Activated CD4-positive, alpha-beta T cell treated with anti-CD3 and anti-CD28 coated beads, Interleukin-2, amount 10 ng/mL, durations not matched to agents 7 days and 5 days (primary cell): Measurements from ENCODE around the gene GRHPR. TPM values are rescaled to one million over a fixed set of nuclear protein-coding genes. Genes with fewer than 3 reads are reported as not detected.

Experiments used
- CTCF ChIA-PET: fragments of 350-600 bp; sonication (Branson Sonifier 250); formaldehyde crosslinking; loops from one replicate; lab custom pipeline; 2021; ENCODE audit warnings: antibody characterized with exemption; lab: Charles Lee
- POLR2A ChIA-PET: fragments of 350-600 bp; sonication (Branson Sonifier 250); formaldehyde crosslinking; loops from one replicate; lab custom pipeline; 2021; ENCODE audit warnings: antibody characterized with exemption; lab: Charles Lee
- DNase-seq: peaks from one replicate; pipeline ENCODE4 v3.0.0-alpha.2; 2020
- H3K27ac Mint-ChIP-seq: one replicate; pipeline ENCODE4 v1.8.0; 2021; ENCODE audit warnings: mild to moderate bottlenecking, moderate library complexity, mixed read lengths
- H3K27me3 Mint-ChIP-seq: one replicate; pipeline ENCODE4 v1.8.0; 2021; ENCODE audit warnings: mixed read lengths
- H3K36me3 Mint-ChIP-seq: one replicate; pipeline ENCODE4 v1.8.0; 2021; ENCODE audit warnings: low read depth, mixed read lengths
- H3K4me1 Mint-ChIP-seq: one replicate; pipeline ENCODE4 v1.8.0; 2021; ENCODE audit warnings: mixed read lengths
- H3K4me3 Mint-ChIP-seq: one replicate; pipeline ENCODE4 v1.8.0; 2021; ENCODE audit warnings: mild to moderate bottlenecking, moderate library complexity, mixed read lengths
- H3K9me3 Mint-ChIP-seq: one replicate; pipeline ENCODE4 v1.8.0; 2021; ENCODE audit warnings: mixed read lengths
- total RNA-seq, 2 experiments: library from RNA; stranded (reverse); gene quantifications; one replicate each; pipeline ENCODE4 v1.2.3, GENCODE V29; 2021

The GRHPR gene
- total RNA-seq, 2 experiments from 2014 or later: 49.8 to 53.7 TPM

GRCh38 chr9:37444890-37445289, 22.4 kb downstream of the GRHPR start:
- Mint-ChIP-seq H3K4me1 (no peaks in the 10 kb centered on the region), H3K27ac (no peak overlapping the region), H3K27me3 (no peaks in the 10 kb centered on the region), H3K4me3 (no peak overlapping the region), H3K36me3 (peaks cover 25% of the 10 kb centered on the region), H3K9me3 (no peaks in the 10 kb centered on the region)
- ChIA-PET CTCF (no interaction called here), POLR2A (no interaction called here)
- DNase-seq: no peak

GRCh38 chr9:37445832-37446231, 23.3 kb downstream of the GRHPR start:
- no peak for DNase-seq
- ChIA-PET CTCF (no interaction called here), POLR2A (no interaction called here)
- H3K36me3 Mint-ChIP-seq: peaks cover 21% of the 10 kb centered on the region
- H3K9me3 Mint-ChIP-seq: no peaks in the 10 kb centered on the region
- no peaks in the 10 kb centered on the region for H3K4me1 Mint-ChIP-seq
- H3K4me3 Mint-ChIP-seq: no peak overlapping the region
- no peak overlapping the region for H3K27ac Mint-ChIP-seq
- no peaks in the 10 kb centered on the region for H3K27me3 Mint-ChIP-seq

GRCh38 chr9:37446401-37446800, 23.9 kb downstream of the GRHPR start:
- H3K27me3 Mint-ChIP-seq: no peaks in the 10 kb centered on the region
- ChIA-PET POLR2A (no interaction called here), CTCF (no interaction called here)
- no peak overlapping the region for H3K27ac Mint-ChIP-seq
- H3K4me1 Mint-ChIP-seq: no peaks in the 10 kb centered on the region
- no peak for DNase-seq
- peaks cover 18% of the 10 kb centered on the region for H3K36me3 Mint-ChIP-seq
- no peak overlapping the region for H3K4me3 Mint-ChIP-seq
- H3K9me3 Mint-ChIP-seq: no peaks in the 10 kb centered on the region

- DNase-seq: no peak
- Mint-ChIP-seq H3K27me3 (no peaks in the 10 kb centered on the region), H3K4me3 (no peak overlapping the region), H3K4me1 (peaks cover 2% of the 10 kb centered on the region), H3K9me3 (no peaks in the 10 kb centered on the region), H3K27ac (no peak overlapping the region), H3K36me3 (peaks cover 18% of the 10 kb centered on the region)
- ChIA-PET POLR2A (no interaction called here), CTCF (no interaction called here)
These were observed 24.6 kb downstream of the GRHPR start for GRCh38 chr9:37447111-37447510.

GRCh38 chr9:37449862-37450632, 27.6 kb downstream of the GRHPR start:
- peaks cover 16% of the 10 kb centered on the region for H3K36me3 Mint-ChIP-seq
- DNase-seq: no peak
- H3K27me3 Mint-ChIP-seq: no peaks in the 10 kb centered on the region
- no peak overlapping the region for H3K27ac Mint-ChIP-seq
- CTCF ChIA-PET: interaction anchor here (0.6 to 0.9 kb wide), 4 partner anchors 8 to 602 kb away, joined by 3 to 5 read pairs (median 4); no protein-coding TSS in a partner anchor
- no peaks in the 10 kb centered on the region for H3K9me3 Mint-ChIP-seq
- H3K4me1 Mint-ChIP-seq: peaks cover 4% of the 10 kb centered on the region
- POLR2A ChIA-PET: no interaction called here
- no peak overlapping the region for H3K4me3 Mint-ChIP-seq

- Mint-ChIP-seq H3K4me3 (no peak overlapping the region), H3K9me3 (no peaks in the 10 kb centered on the region), H3K27me3 (no peaks in the 10 kb centered on the region), H3K27ac (no peak overlapping the region), H3K36me3 (peaks cover 16% of the 10 kb centered on the region), H3K4me1 (peaks cover 8% of the 10 kb centered on the region)
- ChIA-PET POLR2A (no interaction called here), CTCF (interaction anchor here (1.0 kb wide), 1 partner anchor 27 kb away, joined by 3 read pairs; no protein-coding TSS in a partner anchor)
- DNase-seq: no peak
These were observed 29.1 kb downstream of the GRHPR start for GRCh38 chr9:37451628-37452027.

- DNase-seq: no peak
- Mint-ChIP-seq H3K27ac (no peak overlapping the region), H3K4me1 (peaks cover 10% of the 10 kb centered on the region), H3K36me3 (peaks cover 16% of the 10 kb centered on the region), H3K4me3 (no peak overlapping the region), H3K27me3 (no peaks in the 10 kb centered on the region), H3K9me3 (no peaks in the 10 kb centered on the region)
- POLR2A ChIA-PET: no interaction called here
- CTCF ChIA-PET: interaction anchor here (0.6 to 1.0 kb wide), 3 partner anchors 28 to 846 kb away, joined by 3 to 4 read pairs (median 3); no protein-coding TSS in a partner anchor
These were observed 30.1 kb downstream of the GRHPR start for GRCh38 chr9:37452611-37453010.

- ChIA-PET CTCF (no interaction called here), POLR2A (no interaction called here)
- H3K4me3 Mint-ChIP-seq: no peak overlapping the region
- peaks cover 11% of the 10 kb centered on the region for H3K36me3 Mint-ChIP-seq
- DNase-seq: no peak
- H3K27ac Mint-ChIP-seq: no peak overlapping the region
- H3K27me3 Mint-ChIP-seq: no peaks in the 10 kb centered on the region
- no peaks in the 10 kb centered on the region for H3K9me3 Mint-ChIP-seq
- H3K4me1 Mint-ChIP-seq: peaks cover 10% of the 10 kb centered on the region
These were observed 31.3 kb downstream of the GRHPR start for GRCh38 chr9:37453827-37454226.

- DNase-seq: no peak
- peaks cover 10% of the 10 kb centered on the region for H3K4me1 Mint-ChIP-seq
- no peak overlapping the region for H3K27ac Mint-ChIP-seq
- H3K9me3 Mint-ChIP-seq: no peaks in the 10 kb centered on the region
- H3K4me3 Mint-ChIP-seq: no peak overlapping the region
- peaks cover 11% of the 10 kb centered on the region for H3K36me3 Mint-ChIP-seq
- ChIA-PET POLR2A (no interaction called here), CTCF (no interaction called here)
- H3K27me3 Mint-ChIP-seq: no peaks in the 10 kb centered on the region
These were observed 31.7 kb downstream of the GRHPR start for GRCh38 chr9:37454238-37454637.

GRCh38 chr9:37455884-37456647, 33.6 kb downstream of the GRHPR start:
- H3K27ac Mint-ChIP-seq: no peak overlapping the region

GRCh38 chr9:37456817-37457216, 34.3 kb downstream of the GRHPR start:
- no peak overlapping the region for H3K4me3 Mint-ChIP-seq
- no peak overlapping the region for H3K27ac Mint-ChIP-seq
- no peak for DNase-seq
- peaks cover 4% of the 10 kb centered on the region for H3K36me3 Mint-ChIP-seq
- H3K9me3 Mint-ChIP-seq: no peaks in the 10 kb centered on the region
- H3K4me1 Mint-ChIP-seq: peaks cover 11% of the 10 kb centered on the region
- POLR2A ChIA-PET: no interaction called here
- CTCF ChIA-PET: interaction anchor here (1.6 kb wide), 1 partner anchor 32 kb away, joined by 4 read pairs; no protein-coding TSS in a partner anchor
- no peaks in the 10 kb centered on the region for H3K27me3 Mint-ChIP-seq

More at GRCh38 chr9:37455884-37456647, 33.6 kb downstream of the GRHPR start:
- H3K4me3 Mint-ChIP-seq: no peak overlapping the region
- CTCF ChIA-PET: interaction anchor here (1.6 kb wide), 1 partner anchor 31 kb away, joined by 4 read pairs; no protein-coding TSS in a partner anchor
- H3K4me1 Mint-ChIP-seq: peaks cover 10% of the 10 kb centered on the region
- POLR2A ChIA-PET: no interaction called here
- no peaks in the 10 kb centered on the region for H3K9me3 Mint-ChIP-seq
- DNase-seq: no peak
- H3K27me3 Mint-ChIP-seq: no peaks in the 10 kb centered on the region
- peaks cover 7% of the 10 kb centered on the region for H3K36me3 Mint-ChIP-seq

GRCh38 chr9:37464006-37464405, 41.5 kb downstream of the GRHPR start:
- Mint-ChIP-seq H3K4me3 (peak overlapping the region; percentile 96), H3K9me3 (no peaks in the 10 kb centered on the region)

More at GRCh38 chr9:37464006-37464405, 41.5 kb downstream of the GRHPR start:
- DNase-seq: no peak
- Mint-ChIP-seq H3K27ac (peak overlapping the region; percentile 98), H3K27me3 (no peaks in the 10 kb centered on the region), H3K4me1 (peaks cover 42% of the 10 kb centered on the region), H3K36me3 (peaks cover 1% of the 10 kb centered on the region)
- POLR2A ChIA-PET: no interaction called here
- CTCF ChIA-PET: no interaction called here
